Dedifferentiated amniotic fluid mesenchymal stem cell (primary cell): ENCODE data around the gene COPB2.
"Not testable (repeated sequence)": the region's sequence is repeated elsewhere in the genome, so short reads cannot be mapped to it uniquely, and the experiment has no call there.

Experiments used
- DNase-seq: peaks from one replicate; pipeline ENCODE4 v3.0.0-alpha.2; 2016; ENCODE audit errors: extremely low spot score

The COPB2 gene

DNA sequence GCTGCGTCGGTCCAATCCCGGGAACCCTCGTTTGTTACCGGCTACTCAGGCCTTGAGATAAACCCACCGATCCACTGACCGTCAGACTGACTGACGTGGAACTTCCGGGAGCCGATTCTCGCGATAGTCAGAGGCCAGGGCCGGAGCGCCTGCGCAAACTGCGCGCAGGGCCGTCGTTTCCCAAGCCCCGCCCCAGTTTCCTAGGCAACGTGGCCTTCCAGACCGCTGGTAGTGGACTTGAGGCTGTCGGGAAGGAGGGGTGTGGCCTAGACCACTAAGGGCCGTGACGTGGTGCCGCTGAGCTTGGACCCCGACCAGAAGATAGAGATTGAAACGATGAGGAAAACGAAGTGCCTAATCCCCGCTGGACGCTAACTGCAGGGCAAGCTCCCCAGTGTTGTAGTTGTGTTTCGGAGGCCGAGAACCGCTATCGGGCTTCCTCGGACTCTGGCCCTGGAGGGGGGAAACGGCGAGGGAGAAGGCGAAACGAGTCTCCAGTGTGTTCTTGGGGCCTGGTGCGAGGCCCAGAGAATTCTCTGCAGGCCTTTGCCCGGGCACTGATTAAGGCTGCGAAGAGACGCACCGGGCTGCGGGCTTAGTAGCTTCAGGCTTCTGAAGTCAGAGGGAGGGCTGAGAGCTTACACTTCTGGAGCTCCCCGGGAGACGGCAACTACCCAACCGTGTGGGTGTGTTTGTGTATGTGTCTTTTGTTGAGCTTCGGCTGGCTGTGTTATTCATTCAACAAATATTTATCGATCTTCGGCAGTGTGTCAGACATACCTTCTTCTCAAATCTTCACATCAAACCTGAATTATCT, at the start of gene COPB2:
Gene COPB2, minus strand, starts transcription at position 96 of the 817 bp plus-strand sequence. CDS start 97 bp downstream, outside the sequence.
- DNase-seq, result peak; percentile 99

DNA sequence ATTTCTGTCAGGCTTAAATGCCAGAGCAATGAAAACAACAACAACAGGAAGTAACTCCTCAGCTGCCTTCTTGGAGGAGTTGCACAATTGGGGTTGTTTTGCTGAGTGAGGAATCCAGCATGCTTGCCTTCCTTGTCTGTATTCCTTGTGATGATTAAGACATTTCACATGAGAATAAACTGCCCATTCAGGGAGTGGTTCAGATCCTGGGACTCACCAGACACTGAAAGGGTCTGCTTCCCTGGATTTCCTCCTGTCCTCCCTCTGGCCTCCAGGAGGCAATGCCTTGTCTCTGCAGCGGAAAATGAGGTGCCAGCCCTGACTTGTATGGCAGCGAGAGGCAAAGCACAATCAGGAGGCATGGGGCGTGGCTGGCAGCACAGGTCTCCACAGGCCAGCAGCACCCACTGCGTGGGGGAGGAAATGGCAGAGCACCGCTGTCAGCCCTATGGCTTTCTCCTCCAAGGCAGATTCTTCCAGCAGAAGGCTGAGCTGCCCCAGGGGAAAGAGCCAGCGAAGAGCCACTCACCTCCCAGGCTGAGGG, 45.4 kb upstream of the COPB2 start:
- DNase-seq, result peak; percentile 55

DNA sequence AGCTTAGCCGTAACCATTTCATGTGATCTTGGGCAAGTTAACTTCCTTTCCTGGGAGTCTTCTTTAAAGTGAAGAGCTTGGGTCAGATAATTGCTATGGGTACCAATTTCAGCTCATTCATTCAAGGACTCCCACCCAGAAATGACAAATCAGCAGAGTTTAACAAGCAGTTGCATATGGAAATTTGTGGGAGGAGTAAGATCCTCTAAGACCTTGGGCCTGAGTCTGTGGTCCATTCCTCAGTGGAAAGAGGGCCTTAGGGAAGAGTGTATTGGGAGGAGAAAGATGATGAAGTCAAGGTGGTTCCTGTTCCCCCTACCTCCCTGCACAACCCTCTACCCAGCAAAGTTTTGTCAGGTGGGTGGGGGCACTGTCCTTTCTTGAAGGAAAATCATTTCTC, 44.8 kb upstream of the COPB2 start:
- DNase-seq, result no peak

DNA sequence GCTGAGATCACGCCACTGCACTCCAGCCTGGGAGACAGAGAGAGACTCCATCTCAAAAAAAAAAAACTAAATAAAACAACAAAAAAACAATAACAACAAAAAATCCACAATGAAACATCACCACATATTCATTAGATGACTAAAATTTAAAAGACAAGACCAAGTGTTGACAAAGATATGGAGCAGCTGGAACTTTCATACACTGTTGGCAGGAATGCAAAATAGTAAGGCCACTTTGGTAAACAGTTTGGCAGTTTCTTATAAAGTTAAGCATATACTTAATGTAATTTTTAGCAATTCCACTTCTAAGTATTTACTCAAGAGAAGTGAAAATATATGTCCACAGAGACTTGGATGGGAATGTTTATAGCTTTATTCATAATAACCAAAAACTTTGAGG, 43.6 kb upstream of the COPB2 start:
- no peak for DNase-seq

DNA sequence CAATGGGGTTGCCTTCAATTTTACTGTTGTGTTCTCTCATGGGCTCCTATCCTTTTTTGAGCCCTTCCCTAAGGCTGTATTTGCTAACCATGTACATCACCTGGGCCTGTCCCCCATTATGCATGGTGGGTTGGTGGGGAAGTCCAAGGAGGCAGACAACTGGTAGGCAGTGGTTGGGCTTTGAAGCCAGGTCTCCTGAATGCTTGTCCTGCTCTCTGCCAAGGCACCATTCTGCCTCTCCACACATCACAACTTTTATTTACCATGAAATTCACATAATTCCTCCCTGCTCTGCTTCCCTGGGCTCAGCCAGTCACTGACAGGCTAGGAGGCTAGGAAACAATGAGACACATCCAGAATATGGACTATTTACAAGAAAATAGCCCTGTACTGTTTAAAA, 41.0 kb upstream of the COPB2 start:
- DNase-seq, result no peak

DNA sequence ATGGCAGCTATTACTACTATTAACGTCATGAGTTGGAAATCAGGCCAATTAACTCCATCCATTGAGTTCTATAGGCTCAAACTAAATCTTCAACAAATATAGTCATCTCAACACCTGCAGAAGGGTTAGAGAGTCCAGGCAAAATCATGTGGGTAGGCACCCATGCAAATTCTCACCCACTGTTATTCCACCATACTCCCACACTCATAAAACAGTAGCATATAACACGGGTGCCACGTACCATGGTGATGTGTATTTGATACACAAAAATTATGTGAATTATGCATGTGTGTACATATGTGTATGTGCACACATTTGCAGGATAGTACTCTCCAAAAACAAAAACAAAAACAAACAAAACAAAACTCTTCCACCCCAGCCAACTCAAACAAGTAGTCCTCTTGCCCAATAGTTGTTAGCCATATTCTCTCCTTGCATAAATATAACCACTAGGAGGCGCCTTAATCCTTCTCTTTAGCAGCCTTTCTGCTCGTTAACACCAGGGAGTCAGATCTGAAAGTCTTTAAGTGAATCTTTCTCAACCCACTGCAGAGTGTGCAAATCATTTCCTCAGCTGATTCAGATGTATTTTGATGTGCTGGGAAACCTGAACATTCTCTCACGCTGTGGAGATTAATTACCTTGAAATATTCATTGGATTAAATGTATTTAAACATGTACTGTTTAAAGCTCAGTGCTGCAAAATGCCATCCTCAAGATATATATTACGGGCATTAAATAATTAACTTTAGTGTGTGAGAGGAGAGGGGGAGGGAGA, 38.0 kb upstream of the COPB2 start:
- peak; percentile 81 for DNase-seq

DNA sequence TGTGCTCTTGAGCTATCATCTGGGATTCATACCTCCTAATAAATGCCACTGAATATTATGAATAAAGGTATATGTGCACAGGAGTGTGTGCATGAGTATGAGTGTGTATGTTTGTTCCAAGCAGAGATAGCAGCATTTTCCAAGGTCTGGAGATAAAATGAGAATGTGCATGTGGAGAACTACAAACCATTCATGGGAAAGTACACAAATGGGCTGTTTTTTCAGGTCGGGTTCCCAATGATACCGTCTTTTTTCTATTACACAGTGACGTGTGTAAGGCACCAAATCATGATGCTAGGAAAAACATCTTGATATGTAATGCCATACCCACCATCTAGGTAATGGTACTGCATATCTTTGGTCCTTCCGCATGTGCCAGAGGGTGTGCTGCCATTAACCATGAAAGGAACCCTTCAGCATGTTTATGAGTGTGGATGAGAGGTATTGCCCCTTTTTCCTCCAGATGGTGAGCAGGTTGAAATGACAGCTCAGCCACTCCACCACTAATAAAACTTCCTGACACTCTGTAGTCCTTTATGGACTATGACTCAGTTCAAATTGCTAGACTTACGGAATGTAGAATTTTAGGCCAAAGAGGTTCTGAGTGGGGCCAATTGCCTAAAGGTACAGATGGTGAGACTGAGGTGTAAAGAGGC, 36.4 kb upstream of the COPB2 start:
- DNase-seq, result no peak

DNA sequence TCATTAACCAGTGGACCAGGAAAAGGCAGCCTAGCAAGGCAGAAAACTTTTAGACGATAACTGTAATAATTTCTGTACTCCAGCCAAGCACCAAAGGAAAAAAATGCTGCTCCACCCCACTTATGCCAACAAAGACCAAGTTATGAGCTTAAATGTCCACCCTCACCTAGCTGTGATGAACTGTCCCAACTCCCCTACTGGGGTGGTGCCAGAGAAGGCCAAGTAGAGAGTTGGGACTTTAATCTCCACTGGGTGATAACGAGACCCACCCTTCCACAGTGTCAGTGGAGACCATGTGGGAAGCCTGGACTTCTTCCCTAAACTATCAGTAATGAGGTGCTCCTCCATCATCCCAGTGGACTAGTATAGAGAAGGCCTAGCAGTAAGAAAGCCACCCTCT, 33.8 kb upstream of the COPB2 start:
- DNase-seq, result no peak

DNA sequence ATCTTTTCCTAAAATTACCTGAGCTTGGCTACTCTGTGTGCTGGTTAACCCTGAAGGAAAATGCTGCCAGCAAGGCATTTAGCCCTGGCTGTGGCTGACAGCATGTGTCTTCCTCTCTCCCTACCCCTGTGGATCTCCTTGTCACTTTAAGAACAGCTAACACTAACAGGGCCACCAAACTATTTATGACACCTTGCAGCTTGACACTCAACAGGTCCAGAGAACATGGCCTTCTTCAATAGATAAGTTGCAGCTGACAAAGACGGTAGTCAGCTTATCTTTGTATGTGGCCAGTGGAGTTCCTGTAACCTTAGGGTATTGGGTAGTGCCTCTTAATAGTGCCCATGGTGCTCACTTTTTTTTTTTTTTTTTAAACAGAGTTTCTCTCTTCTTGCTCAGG, 32.0 kb upstream of the COPB2 start:
- DNase-seq, result no peak

DNA sequence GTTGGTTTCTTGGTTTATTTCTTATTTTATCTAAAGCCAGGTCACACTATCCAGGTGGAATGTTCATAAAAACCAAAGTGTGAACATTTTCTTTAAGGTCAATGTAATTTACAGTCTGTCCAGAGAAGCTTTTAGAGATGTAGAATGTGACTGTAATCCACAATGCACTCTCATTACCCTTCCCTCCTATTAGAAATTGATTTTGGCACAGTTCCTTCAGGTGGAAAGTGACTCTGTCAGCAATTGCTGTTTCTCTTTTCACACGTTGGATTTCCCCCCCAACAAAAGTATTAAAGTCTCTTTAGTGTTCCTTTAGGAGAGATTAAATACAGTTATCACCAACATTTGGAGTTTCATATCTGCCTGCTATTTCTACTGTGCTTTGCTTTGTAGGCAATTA, 31.6 kb upstream of the COPB2 start:
- DNase-seq, result no peak

DNA sequence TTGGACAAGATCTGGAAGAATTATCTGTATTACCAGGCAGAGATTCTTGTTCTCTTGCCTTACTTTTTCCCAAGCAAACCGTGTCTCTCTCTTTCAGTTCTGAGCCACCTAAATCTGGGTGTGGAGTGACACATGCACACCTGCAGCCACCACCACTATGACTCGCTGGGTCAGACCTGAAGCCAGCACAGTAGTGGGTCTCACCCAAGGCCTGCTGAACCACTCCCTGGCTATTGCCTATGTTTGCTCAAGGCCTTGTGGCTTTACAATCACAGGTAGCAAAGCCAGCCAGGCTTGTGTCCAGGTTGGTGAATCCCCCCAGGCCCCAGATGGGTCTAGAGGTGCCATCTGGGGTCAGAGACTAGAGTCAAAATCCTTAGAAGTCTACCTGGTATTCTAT, 28.7 kb upstream of the COPB2 start:
- no peak for DNase-seq

DNA sequence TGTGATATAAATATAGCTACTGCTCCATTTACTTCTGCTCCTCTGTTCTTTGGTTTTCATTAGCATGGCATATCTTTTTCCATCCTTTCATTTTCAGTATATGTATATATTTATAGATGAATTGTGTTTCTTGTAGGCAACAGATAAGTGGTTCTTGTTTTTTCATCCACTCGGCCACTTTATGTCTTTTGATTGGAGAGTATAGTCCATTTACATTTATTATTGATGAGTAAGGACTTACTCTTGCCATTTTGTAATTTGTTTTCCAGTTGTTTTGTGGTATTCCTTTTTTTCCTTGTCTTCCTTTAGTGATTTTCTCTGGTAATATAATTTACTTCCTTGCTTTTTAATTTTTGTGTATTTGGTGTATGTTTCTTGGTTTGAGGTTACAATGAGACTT, 26.8 kb upstream of the COPB2 start:
- DNase-seq, result no peak

DNA sequence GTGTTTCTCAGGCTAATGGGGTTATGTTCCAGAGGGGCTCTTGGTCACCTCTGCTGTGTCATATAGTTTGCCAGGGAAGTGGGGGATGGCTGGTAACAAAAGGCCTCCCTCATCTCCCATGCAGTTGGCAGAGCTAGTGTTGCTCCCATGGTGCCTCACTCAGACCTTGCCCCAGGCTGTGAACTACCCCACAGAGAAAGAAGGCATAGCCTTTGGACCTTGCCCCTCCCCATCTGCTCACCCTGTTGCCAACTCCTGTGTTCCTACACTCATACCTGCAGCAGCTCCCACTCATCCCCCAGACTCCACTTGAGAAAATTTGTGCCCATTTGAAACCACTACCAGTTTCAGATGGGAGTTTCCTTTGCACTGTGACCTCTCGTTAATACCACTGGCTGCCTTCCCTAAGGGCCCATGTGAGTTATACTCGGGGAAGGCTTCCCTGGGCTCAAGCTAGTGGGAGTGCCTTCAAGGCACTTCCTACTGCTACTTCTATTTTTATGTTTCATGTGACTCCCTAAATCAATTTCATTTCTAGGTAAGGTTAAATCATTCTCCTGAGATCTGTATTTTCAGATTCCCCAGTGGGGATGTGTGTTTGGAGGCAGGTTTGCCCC, 25.3 kb upstream of the COPB2 start:
- no peak for DNase-seq

DNA sequence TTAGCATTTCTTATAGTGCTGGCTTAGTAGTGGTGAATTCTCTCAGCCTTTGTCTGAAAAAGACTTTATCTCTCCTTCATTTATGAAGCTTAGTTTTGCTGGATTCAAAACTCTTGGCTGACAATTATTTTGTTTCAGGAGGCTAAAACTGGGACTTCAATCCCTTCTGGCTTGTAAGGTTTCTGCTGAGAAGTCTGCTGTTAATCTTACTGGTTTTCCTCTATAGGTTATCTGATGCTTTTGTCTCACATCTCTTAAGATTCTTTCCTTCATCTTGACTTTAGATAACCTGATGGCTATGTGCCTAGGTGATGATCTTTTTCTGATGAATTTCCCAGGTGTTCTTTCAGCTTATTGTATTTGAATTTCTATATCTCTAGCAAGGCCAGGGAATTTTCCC, 23.4 kb upstream of the COPB2 start:
- DNase-seq, result not testable (repeated sequence)

DNA sequence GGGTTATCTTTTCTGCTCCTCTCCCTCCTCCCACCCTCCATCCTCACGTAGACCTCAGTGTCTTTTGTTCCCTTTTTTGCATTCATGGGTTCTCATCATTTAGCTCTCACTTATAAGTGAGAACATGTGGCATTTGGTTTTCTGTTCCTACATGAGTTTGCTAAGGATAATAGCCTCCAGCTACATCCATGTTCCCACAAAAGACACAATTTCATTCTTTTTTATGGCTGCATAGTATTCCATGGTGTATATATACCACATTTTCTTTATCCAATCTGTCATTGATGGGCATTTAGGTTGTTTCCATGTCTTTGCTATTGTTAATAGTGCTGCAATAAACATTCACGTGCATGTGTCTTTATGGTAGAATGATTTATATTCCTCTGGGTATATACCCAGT, 11.7 kb upstream of the COPB2 start:
- not testable (repeated sequence) for DNase-seq

DNA sequence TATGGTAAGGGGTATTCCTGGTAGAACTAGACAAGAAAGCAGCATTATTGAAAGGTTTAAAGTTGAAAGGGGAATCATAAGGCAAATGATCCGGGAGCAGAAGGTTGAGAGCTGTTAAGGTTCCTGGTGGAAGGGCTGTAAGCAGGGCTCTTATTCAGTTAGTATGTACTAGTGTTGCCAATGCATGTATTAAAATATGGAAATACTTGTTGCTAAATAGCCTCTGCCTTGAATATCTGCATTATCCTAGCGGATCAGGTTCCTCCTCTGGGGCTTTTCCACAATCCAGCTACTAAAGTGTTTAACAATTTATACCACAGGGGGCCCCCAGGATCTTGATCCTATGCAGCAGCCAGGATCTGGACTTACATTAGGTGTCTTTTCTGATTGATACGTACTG, 7.3 kb upstream of the COPB2 start:
- no peak for DNase-seq

DNA sequence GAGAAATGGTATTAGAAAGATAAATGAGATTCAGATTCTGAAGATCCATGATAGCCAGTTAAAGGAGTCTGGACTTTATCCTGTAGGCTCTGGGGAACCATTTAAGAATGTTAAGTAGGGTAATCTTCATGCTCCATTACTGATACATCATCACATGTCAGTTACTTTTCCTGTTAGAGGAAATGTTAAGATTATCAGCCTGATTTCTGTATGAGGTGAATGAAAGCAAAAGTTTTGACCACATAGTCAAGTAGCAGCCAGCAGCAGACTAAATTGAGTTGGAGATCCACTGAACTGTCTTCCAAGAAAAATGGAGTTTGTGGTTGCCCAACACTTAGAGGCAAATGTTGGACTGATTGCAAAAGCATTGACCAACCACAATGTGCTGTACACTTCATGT, 4.7 kb upstream of the COPB2 start:
- no peak for DNase-seq

DNA sequence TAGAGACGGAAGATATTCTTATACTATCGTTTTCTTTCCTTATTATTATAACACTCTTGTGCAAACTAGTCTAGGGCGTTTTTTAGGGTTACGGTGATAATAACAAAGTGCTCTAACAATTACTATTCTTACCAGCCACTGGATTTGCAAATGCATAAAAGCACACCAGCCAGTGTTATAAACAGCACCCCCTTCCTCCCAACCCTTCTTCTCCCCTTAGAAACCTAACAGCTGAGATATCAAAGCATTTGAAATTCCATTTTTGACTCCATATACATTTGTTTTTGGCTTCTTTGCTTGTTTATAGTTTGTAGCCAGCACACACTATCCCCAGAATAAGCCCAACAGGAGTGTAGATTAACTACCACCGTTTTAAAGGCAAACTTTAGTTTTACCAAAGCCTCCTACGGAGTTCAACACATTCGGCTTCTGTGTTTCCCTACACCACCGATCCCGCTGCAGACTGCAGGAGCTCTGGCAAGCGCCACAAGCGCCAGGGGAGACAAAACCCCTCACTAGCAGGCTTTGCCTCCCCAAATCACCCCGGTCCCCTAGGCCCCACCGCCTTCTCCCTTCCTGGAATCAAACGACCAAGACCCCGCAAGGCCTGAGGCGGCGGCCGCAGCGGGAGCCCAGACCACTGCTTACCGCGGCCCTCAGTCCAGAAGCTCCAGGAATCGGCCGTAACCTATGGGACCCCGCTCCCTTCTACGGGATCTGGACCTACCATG, 461 bp downstream of the COPB2 start:
- DNase-seq, result no peak

DNA sequence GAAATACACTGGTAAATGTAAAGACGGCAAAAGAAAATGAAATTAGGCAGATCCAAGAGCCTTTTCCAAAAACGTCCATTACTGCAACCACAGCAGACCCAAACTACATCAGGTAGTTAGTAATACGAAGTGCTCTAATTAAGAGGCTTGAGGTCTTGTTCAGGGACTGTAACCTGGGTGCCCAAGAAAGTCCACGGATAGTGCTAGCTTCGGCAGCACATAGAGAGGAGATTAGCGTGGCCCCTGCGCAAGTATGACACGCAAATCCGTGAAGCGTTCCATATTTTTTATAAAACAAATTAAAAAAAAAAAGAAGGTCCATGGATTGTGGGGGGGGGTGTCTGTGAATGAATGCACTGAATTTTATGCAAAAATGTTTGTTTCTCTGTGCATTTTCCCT, 1.4 kb downstream of the COPB2 start:
- DNase-seq, result no peak

DNA sequence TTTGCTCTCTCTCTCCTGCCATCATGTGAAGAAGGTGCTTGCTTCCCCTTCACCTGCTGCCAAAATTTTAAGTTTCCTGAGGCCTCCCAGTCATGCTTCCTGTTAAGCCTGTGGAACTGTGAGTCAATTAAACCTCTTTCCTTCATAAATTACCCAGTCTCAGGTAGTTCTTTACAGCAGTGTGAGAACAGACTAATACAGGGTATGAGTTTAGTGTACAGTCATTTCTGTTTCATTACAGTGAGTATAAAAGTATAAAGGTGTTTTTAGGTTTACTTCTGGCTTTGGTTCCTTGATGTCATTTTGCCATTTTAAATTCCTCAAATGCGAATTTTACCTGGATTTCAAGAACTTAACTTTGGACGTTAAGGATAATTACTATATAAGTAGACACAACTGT, 7.2 kb downstream of the COPB2 start:
- DNase-seq, result not testable (repeated sequence)

DNA sequence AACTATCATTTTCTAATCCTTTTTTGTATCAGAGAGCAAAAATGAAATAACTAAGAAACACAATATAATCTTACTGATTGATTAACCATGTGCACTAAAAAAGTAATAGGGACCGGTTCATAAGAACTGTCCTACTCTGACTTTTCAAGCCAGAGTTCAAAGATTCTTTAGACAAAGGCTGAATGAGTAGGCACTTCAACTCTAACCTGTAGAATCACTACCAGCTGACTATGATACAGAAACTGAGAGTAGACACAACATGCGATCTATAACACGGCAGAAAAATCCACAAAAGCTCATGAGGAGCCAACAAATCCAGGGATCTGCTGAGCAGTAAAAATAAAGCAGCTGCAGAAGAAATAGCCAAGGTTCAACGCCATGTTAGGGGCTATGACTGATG, 8.9 kb downstream of the COPB2 start:
- no peak for DNase-seq
